ENCODE data around the gene GLT8D2.

The GLT8D2 gene, protein sequence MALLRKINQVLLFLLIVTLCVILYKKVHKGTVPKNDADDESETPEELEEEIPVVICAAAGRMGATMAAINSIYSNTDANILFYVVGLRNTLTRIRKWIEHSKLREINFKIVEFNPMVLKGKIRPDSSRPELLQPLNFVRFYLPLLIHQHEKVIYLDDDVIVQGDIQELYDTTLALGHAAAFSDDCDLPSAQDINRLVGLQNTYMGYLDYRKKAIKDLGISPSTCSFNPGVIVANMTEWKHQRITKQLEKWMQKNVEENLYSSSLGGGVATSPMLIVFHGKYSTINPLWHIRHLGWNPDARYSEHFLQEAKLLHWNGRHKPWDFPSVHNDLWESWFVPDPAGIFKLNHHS

DNA sequence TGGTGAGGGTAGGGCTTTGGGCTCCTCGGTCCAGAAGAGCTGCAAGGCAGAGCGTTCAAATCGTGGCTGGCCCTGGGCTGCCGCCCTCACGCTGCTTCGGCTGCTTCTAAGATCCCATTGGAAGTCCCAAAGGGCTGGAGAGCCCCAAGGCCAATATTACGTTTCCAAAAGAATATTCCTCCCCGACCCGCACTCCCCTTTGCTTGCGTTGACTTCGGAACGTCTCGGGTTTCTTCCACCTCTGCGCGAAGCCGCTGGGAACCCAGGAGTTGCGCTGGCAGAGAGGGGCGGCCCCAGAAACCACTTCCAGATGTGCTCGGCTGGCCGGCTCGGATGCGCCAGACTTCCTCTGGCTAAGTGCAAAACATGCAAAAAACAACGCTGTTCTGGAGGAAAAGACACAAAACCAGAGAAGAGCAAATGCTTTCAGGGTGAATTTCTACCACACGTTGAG is at the start of gene GLT8D2:
Gene GLT8D2 (minus strand): TSS at position 285 of the 454 bp plus-strand sequence. CDS start 30,539 bp downstream, outside the sequence.
- peak; percentile 41 for DNase-seq

DNA sequence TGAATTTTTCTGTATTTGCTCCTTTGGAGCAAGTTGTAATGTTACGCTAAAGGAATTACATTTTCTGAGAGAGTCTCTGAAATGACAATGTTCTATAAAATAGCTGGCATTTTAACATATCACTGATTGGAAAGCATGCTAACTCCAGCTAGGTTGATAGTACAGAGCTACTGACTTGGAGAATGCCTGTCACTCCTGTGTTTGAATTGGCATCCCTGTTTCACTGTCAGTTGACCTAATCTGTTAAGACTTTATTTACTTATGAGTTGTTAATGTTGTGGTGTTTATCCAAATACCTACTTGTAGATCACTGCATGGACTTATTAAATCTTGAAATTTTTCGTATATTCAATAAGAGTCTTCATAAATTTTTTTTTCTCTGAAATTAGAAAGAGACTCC is 48.0 kb upstream of the GLT8D2 start:
- DNase-seq = no peak

DNA sequence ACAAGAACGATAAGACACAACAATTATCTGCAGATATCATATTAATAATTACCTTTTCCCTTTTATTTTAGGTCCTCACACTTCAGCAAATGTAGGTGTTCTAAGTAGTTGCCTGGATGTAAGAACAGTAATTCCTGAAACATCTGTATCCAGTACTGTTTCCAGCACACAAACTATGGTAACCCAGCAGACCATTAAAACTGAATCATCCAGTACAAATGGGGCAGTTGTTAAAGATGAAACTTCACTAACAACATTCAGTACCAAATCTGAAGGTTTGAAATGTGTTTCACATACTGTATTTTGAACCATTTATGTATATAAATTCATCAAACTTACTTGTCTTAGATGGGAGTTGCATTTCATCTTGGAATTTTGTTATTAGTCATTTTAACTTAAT is 45.3 kb upstream of the GLT8D2 start:
- DNase-seq = no peak

DNA sequence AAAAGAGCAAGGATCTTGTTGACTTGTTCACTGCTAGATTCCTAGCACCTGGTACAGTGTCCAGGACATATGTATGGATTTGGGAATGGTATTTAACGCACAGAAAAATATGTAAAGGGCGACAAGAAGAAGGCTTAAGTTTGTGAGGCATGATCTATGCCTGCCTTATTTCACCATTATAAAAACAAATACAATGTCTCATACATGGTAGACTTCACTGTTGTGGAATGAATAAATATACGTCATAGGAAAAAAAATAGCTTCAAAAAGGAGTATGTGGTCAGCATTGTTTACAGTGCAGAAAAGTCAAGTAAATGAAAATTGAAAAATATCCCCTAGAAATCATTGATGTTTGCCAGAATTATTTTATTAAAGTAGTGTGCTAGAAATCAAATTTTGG is 44.3 kb upstream of the GLT8D2 start:
- no peak for DNase-seq

DNA sequence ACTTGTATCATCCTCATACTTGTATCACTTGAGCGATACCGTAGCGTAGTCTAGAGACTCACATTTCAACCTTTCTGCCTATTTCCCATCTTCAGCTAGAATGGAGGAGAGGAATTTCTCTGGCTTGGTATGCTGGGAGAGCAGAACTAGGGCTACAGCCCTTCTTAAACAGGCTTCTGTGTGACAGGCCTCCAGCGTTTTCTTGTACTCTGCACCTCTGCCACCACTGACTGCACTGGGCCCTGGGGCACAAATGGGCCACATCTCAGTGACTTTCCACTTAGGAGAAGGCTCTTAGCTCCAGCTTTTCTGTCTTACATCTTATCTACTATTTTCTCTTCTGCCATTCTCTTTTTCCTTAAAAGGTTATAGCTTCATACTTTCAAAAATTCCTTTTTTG is 41.1 kb upstream of the GLT8D2 start:
- DNase-seq = no peak

DNA sequence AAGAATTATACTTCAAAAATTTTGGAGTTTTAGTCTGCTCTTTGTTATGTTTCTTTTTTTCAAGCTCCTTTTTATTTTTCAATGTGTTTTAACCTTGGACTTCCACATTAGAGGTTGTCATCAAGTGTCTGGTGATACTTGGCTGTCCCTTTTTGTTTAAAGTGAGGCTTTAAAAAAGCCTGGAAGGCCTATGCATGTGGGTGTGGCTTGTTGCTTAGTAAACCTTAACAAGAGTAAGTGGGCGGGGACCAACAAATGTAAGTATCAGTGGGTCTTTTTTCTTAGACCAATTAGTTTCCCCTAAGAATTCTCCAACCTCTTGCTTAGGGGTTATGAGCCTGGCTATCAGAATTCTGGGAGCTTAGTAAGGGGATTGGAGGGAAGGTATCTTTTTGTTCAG is 40.7 kb upstream of the GLT8D2 start:
- DNase-seq = no peak

DNA sequence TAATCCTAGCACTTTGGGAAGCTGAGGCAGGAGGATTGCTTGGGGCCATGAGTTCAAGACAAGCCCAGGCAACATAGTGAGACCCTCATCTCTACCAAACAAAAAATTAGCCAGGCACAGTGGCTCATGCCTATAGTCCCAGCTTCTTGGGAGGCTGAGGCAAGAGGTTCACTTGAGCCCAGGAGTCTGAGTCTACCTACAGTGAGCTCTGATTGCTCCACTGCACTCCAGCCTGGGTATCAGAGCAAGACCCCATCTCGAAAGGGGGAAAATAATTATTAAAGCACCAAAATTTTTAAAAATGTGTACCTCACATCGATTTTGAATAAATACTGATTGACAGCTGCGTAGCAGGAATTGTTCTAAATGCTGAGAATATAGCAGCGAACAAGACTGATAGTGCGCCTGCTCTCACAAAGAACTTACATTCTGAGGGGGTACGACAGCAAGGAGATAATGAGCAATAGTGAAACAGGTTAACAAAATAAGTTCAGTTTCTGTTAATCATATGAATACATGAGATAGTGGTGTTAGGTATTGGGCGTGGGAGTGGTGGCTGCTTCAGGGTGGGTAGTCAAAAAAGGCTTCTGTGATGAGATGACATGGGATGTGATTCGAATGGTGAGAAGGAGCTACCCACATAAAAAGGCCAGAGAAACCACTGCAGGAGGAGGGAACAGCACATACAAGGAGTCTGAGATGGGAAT is 33.9 kb upstream of the GLT8D2 start:
- no peak for DNase-seq

DNA sequence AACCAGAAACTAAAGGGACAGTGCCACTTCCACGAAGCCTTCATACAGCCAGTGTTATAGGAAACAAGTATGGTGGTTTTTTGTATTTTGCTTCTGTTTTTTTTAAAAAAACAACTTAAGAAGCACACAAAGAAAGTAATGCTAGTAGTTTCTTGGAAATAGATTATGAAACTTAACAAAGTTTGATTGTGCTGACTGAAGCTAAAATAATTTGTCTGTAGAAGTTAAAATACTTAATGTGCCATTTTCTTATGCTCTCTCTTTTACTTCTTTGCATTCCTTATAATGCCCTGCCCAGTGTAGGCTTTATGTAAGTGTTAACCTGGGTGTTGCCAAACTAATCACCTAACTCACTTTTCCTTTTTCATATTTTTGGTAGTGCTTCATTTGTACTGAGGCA is 30.8 kb upstream of the GLT8D2 start:
- DNase-seq = no peak

DNA sequence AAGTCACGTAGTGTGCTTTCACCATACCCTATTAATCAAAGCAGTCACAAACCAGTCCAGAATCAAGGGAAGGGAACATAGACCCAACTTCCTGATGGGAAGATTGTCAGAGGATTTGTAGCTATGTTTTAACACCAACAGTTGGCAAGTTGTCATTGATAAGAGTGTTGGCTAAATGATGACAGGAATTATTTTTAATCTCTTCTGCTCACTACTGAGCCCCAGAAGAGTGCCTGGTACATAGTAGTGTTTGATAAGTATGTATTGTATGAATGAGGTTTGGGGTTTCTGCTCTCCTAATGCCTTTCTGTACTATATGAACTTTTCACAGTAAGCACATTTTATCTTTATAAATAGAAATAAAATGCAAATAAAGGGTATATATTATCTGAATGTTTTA is 29.0 kb upstream of the GLT8D2 start:
- DNase-seq = no peak

DNA sequence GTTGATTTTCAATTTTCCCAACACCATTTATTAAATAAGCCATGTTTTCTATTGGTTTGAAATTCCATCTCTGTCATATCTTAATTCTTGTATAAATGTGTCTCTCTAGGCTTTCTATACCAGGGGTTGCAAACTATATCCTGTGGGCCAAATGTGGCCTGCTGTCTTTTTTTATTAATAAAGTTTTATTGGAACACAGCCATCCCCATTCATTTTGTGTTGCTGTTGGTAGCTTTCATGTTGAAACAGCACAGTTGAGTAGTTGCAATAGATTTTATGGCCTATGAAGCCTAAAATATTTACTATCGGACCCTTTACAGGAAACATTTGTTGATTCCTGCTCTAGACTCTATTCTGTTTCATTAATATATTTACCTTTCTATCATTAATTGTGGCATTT is 23.7 kb upstream of the GLT8D2 start:
- DNase-seq = no peak

DNA sequence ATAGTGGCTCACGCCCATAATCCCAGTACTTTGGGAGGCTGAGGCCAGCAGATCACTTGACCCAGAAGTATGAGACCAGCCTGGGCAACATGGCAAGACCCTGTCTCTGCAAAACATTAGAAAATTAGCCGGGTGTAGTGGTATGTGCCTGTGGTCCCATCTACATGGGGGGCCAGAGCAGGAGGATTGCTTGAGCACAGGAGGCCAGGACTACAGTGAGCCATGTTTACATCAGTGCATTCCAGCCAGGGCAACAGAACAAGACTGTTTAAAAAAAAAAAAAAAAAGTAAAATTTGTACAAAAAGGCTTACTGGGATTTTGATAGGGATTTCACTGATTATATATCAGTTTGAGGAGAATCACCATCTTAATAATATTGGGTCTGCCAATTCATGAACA is 22.1 kb upstream of the GLT8D2 start:
- no peak for DNase-seq

DNA sequence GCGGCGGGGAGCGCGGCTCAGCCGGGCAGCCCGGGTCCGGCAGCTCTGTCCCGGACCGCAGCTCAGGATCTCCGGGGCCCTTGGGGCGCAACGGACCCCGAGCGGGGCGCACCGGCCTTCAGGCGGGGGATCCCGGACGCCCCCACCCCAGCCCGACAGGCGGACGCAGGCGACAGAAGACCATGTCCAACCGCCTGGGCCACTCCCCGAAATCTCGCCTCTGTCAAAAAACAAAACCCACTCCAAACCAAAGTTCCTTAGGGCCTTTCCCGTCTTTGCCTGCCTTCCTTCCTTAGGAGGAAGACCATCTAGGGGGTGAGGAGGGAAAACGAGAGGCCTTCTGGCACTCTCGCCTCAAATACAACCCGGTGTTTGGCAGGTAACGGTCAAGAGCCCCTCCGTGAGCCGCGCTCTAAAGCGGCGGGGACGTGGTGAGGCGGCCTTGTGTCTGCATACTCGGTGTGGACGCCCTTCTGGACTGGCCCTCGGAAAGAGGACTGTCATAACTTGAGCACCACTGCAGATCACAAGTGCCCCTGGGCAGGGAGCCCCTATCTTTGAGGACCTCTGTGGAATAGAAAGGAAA is 14.9 kb upstream of the GLT8D2 start:
- DNase-seq = no peak

DNA sequence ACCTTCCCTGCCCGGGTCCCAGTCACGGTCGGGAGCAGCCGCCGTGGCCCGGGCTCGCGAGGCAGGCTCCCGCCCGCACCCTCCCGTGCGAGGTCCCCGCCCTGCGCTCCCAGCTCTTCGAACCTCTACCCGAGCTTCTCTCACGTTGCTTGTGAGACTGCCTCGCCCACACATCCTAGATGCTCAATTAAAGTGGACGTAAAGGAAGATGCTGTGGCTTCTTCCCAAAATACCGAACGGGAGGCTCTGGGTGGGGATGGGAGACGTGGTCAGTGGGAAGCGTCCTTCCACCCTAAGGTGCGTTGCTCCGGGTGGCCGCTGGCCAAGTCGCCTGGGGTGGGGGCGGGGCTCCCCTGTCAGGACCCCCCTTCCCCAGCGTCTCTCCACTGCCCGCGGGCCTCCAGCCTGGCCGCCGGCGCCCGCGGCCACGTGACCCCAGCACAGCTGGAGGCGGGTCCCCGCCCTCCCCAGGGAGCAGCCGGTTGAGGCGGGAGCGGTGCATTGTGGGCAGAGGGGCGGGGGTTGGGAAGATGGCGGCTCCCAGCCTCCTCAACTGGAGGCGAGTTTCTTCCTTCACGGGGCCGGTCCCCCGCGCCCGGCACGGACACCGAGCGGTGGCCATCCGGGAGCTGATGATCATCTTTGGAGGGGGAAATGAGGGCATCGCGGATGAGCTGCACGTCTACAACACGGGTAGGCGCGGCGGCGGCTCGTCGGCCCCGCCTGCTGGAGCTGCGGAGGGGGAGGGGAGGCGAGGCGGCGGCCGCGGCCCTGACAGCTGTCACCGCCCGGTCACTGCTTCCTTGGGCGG is 14.2 kb upstream of the GLT8D2 start, which contains the start of gene HCFC2:
Gene HCFC2 (plus strand): TSS at position 501 of the 811 bp plus-strand sequence. CDS start 30 bp downstream, at position 531.
- DNase-seq = peak; percentile 74

DNA sequence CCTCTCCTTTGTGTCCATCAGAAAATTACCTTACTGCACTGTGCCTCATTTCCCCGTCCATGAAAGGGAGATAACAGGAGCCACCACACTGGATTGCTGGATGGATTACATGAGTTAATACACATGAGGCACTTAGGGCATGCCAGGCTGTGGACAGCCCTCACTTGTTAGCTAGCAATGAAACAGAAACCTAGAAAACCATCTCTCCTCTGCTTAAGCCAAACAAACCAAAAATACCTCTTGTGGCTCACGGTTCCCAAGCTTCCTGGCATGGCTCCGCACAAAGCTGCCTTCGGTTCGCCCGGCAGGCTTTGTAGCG is 13.7 kb upstream of the GLT8D2 start:
- DNase-seq = no peak

DNA sequence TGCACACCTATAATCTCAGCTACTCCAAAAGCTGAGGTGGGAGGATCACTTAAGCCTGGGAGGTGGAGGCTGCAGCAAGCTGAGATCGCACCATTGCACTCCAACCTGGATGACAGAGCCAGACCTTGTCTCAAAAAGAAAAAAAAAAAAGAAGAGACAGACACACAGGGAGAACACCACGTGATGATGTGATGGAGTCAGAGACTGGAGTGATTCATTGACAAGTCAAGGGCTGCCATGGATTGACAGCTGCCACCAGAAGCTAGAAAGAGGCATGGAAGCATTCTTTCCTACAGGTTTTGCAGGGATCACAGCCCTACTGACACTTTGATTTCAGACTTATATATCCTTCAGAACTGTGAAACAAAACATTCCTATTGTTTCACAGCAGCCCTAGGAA is 10.8 kb upstream of the GLT8D2 start:
- no peak for DNase-seq

DNA sequence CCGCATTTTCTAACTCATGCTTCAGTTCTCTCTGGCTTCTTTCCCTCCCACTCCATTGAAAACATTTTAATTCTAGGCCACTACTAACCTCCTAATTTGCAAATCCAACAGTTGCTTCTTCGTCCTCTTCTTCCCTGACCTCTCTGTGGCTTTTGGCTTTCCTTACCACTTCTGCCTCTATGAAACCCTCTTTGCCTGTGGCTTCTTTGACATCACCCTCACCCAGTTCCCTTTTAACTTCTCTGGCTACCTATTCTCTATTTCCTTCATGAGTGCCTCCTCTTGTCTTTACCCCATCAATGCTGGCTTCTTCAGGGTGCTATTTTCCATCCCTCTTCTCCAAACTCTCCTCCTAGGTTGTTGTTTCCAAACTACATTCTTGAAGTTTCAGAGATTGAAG is 10.0 kb upstream of the GLT8D2 start:
- DNase-seq = no peak

DNA sequence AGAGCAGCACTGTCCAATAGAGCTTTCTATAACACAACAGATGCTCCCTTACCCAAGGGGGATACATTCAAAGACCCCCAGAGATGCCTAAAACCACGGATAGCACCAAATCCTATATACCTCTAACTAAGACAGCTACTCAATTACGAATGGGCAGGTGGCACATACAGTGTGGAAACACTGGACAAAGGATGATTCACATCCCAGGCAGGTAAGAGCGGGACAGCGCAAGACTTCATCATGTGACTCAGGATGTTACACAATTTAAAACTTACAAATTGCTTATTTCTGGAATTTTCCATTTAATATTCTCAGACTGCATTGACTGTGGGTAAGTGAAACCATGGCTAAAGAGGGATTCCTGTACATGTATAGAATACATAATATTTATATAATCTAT is 8.8 kb upstream of the GLT8D2 start:
- no peak for DNase-seq

DNA sequence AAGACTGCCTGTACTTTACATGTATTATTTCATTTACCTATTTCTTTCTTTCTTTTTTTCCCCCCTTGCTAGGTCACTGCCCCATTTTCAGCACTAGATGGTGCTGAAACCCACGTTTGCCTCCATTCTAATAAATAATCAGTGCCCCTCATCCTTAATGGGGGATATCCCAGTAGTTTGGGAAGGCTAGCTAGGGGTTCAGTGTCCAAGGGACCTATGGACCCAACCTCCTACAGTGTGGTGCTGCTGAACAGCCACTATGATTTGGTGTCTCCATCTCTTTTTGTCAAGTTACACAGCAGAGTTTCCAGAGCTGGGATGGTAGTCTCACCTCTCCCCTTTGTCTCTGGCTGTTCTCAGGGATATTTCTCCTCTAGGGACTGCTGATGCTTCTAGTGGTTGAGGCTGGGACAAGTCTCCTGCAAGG is 7.8 kb upstream of the GLT8D2 start:
- peak; percentile 5 for DNase-seq

DNA sequence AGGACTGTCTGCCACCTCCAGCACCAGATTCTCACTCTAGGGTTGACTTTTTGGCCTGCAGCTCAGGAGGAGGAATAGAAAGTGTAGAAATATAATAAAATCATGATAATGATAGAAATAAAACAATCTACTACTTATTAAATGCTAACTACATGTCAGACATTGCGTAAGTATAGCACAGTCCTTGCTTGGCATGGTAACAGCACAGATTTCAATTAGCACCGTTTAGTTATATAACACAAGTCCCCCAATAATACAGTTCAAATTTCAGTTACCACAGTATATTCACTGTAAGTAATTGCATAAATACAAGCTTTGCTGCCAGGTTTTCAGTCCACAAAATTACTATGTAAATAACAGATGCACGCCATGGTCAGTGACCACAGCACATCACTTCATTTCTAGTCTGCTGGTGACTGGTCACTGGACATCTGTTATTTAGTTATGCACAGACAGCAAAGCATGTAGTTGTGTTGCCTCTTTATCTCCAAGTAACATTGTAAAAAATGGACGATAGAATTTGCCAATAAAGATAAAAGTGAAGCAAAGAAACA is 6.5 kb upstream of the GLT8D2 start:
- no peak for DNase-seq

DNA sequence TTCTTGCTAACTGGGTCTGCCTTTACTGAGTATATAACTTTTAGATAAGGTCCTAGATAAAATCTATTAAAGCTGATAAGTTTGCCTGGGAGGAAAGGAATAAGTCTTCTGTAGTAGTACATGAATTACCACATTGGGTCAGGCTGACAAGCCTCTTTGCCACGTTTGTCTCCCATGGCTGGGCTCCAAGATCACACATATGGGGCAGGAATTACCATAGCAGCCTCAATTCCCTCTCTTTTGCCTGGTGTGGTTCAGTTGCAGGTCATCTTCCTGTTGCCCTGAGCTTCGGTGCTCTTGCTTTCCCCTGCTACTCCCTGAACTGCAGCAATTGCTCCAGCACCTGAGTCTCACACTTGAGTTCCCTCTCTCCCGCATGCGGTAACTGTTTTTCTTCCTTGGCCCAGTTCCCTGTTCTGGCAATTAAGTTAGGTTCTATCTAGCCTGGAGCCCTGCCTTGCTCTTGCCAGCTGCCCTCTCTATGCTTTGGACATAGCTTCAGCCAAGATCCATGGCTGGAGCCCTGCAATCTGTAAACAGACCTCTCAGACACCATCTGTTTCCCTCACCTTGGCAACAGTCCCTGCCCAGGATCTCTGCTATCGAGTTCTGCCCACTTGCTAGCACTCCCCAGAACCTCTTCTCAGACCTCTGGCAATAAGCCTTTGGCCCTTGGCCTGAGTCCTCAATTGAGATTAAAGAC is 5.8 kb upstream of the GLT8D2 start:
- DNase-seq = peak; percentile 74

DNA sequence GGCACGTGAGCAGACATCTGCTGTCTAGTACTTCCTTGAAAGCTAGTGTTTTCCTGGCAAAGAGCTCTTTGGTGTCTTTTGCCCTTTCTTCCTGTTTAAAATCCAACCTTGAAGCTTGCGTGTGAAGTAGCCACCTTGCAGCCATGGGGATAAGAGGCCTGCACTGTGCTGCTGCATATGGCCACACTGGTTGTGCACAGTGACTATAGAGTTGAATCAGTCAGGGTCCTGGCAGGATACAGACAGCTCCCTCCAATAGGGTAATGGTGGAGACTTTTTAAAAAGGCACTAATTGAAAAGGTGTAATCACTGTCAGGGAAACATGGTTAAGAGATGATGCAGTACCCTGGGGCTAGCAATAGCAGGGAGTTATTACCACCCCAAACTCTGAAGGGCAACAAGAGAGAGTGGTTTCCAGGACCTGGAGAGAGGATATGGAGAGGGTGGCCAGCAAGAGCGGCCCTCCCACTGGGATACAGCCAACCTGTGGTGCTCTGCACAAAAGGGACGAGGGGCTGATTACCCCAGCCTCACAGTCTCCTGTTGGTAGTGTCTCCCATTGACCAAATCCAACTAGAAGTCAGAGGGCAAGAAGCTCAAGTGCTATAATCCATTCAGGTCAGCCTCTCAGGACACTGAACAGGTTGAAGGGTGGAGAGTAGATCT is 4.8 kb upstream of the GLT8D2 start:
- DNase-seq = no peak

DNA sequence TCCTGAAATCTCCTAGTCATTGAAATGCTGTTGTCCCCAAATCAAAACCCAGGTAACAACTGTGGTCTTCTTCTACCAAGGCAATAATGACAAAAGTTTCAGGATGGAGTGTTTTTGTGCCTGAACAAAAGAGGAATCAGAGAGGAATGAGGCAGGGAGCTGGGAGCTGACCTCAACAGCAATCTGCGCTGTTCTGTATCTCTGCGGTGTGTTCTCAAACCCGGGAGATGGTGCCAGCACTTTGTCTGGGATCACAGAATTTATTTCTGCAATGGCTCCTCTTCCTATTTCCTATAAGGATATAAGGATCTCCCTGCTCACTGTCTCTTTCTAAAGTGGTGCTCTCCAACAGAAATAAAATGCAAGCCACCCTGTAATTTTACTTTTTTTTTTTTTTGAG is 449 bp upstream of the GLT8D2 start:
- DNase-seq = no peak
